ENCODE results near the gene PLSCR2.
"Not testable (repeated sequence)": the region's sequence is repeated elsewhere in the genome, so short reads cannot be mapped to it uniquely, and the experiment has no call there.

Gene PLSCR2

DNA sequence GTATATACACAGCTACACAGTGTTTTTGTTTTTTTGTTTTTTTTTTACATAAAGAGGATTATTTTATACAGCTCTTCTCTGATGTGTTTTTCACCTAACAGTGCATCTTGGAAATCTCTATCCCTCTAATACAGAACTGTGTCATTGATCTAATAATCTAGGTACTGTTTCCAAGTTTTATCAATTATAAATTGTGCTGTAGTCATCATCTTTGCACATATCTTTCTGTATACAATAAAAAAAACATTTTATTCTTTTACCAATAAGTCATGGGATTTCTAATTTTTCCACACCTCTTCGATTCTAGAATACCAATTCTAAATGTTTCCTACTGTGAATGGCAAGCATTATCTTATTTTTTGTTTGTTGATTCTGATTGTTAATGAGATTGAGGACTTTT is 1.7 kb upstream of the PLSCR2 start:
- Mint-ChIP-seq H3K27me3 (peaks cover 30% of the 10 kb centered on the region), H3K9me3 (no peaks in the 10 kb centered on the region), H3K27ac (ENCODE audit: low read depth) (no peak overlapping the region), H3K4me1 (no peaks in the 10 kb centered on the region), H3K4me3 (no peak overlapping the region), H3K36me3 (ENCODE audit: insufficient read depth) (peaks cover 1% of the 10 kb centered on the region)
- DNase-seq (ENCODE audit: low spot score in 2 of 2) = no peak
- ATAC-seq (replicated peaks; ENCODE audit: extremely low read depth, poor library complexity, severe bottlenecking) = no peak

GRCh38 chr3:146470425-146470990 is 1.1 kb upstream of the PLSCR2 start:
- Mint-ChIP-seq H3K9me3 (no peaks in the 10 kb centered on the region), H3K27me3 (peaks cover 25% of the 10 kb centered on the region), H3K4me3 (peak overlapping the region; percentile 81), H3K4me1 (no peaks in the 10 kb centered on the region), H3K36me3 (ENCODE audit: insufficient read depth) (peaks cover 1% of the 10 kb centered on the region), H3K27ac (ENCODE audit: low read depth) (no peak overlapping the region)
- DNase-seq (ENCODE audit: low spot score in 2 of 2) (no peak), ATAC-seq (replicated peaks; ENCODE audit: extremely low read depth, poor library complexity, severe bottlenecking) (no peak)

- DNase-seq (ENCODE audit: low spot score in 2 of 2) = no peak
- Mint-ChIP-seq H3K27ac (ENCODE audit: low read depth) (peak overlapping the region; percentile 69), H3K27me3 (peaks cover 7% of the 10 kb centered on the region), H3K4me1 (no peaks in the 10 kb centered on the region), H3K36me3 (ENCODE audit: insufficient read depth) (peaks cover 1% of the 10 kb centered on the region), H3K9me3 (no peaks in the 10 kb centered on the region), H3K4me3 (peak overlapping the region; percentile 81)
- no peak for ATAC-seq (replicated peaks; ENCODE audit: extremely low read depth, poor library complexity, severe bottlenecking)
These were observed 651 bp downstream of the PLSCR2 start for GRCh38 chr3:146468671-146469149.

- H3K9me3 Mint-ChIP-seq = no peaks in the 10 kb centered on the region
- H3K4me3 Mint-ChIP-seq = no peak overlapping the region
- DNase-seq (ENCODE audit: low spot score in 2 of 2) (no peak), ATAC-seq (replicated peaks; ENCODE audit: extremely low read depth, poor library complexity, severe bottlenecking) (no peak)
- no peaks in the 10 kb centered on the region for H3K4me1 Mint-ChIP-seq
- peaks cover 1% of the 10 kb centered on the region for H3K36me3 Mint-ChIP-seq (ENCODE audit: insufficient read depth)
- H3K27me3 Mint-ChIP-seq = peaks cover 2% of the 10 kb centered on the region
- H3K27ac Mint-ChIP-seq (ENCODE audit: low read depth) = peak overlapping the region; percentile 69
These were observed 1.1 kb downstream of the PLSCR2 start for GRCh38 chr3:146468234-146468633.

DNA sequence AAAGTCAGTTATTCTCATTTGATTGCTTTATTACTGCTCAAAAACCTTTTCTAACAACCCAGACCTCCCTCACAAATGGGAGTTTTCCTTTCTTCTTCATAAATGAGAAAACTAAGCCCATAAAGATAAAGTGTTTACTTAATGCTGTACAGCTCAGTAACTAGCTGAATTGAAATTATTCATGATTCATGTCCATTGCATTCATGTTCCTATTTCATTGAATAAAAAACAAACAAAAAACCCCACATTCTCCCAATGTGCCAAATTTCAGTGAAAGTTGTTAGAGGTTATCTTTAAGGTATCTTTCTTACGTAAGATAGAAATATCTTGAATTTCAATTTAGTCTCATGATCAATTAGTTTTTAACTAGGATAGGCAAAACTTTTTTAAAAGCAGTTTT is 2.8 kb downstream of the PLSCR2 start:
- Mint-ChIP-seq H3K27ac (ENCODE audit: low read depth) (no peak overlapping the region), H3K36me3 (ENCODE audit: insufficient read depth) (peaks cover 1% of the 10 kb centered on the region)
- ATAC-seq (replicated peaks; ENCODE audit: extremely low read depth, poor library complexity, severe bottlenecking) = no peak

GRCh38 chr3:146465693-146466465 is 3.5 kb downstream of the PLSCR2 start:
- no peaks in the 10 kb centered on the region for H3K4me1 Mint-ChIP-seq
- no peak for DNase-seq (ENCODE audit: low spot score in 2 of 2)
- no peaks in the 10 kb centered on the region for H3K9me3 Mint-ChIP-seq
- H3K27me3 Mint-ChIP-seq = no peaks in the 10 kb centered on the region
- no peak for ATAC-seq (replicated peaks; ENCODE audit: extremely low read depth, poor library complexity, severe bottlenecking)
- no peak overlapping the region for H3K27ac Mint-ChIP-seq (ENCODE audit: low read depth)
- no peak overlapping the region for H3K4me3 Mint-ChIP-seq
- H3K36me3 Mint-ChIP-seq (ENCODE audit: insufficient read depth) = peaks cover 1% of the 10 kb centered on the region

More for the DNA sequence above, 2.8 kb downstream of the PLSCR2 start:
- H3K4me3 Mint-ChIP-seq = no peak overlapping the region
- no peaks in the 10 kb centered on the region for H3K27me3 Mint-ChIP-seq
- no peaks in the 10 kb centered on the region for H3K9me3 Mint-ChIP-seq
- H3K4me1 Mint-ChIP-seq = no peaks in the 10 kb centered on the region
- no peak for DNase-seq (ENCODE audit: low spot score in 2 of 2)

DNA sequence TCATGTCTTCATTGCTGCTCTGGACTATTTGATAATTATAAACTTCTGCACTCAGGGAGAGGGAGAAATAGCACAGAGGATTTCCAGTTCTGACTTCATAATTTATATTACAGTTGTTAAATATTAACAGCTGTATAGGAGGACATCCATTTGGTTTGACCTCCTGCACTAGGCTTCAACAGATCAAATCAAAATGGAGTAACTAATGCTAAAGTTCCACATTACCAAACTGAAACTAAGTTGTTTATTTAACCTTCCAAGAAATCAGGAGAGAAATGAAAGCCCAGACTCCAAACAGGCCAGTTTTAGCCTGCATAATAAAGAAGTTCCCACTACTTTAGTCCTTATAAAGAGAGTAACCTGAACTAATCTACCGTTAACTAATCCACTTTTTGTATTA is 4.6 kb downstream of the PLSCR2 start:
- H3K36me3 Mint-ChIP-seq (ENCODE audit: insufficient read depth) = peaks cover 1% of the 10 kb centered on the region

DNA sequence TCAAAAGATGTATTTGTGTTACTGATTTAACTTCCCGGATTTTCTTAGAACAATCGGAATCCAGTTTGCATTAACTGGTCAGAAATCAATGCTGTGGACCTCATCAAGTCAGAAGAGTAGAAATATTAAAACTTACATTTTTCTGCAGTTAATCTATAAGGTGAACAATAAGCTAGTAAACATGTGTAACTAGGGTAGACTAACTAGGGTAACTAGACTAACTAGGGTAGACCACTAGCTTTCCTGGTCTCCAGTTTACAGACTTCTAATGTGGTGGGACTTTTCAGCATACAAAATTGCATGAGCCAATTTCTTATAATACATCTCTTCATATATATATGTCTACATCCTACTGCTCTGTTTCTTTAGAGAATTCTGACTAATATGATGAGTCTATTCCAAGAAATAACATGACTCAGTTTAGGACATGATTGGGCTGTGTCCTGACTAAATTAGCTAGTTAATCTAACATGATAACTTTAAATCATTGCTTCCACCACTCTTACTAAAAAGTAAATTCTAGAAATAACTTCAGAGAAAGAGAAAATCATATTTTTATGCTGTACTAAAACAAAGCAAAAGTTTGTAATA is 5.3 kb downstream of the PLSCR2 start:
- H3K36me3 Mint-ChIP-seq (ENCODE audit: insufficient read depth) = no peaks in the 10 kb centered on the region
- no peak for ATAC-seq (replicated peaks; ENCODE audit: extremely low read depth, poor library complexity, severe bottlenecking)
- H3K27me3 Mint-ChIP-seq = no peaks in the 10 kb centered on the region

More for the DNA sequence above, 4.6 kb downstream of the PLSCR2 start:
- peaks cover 9% of the 10 kb centered on the region for H3K4me1 Mint-ChIP-seq
- no peaks in the 10 kb centered on the region for H3K9me3 Mint-ChIP-seq
- DNase-seq (ENCODE audit: low spot score in 2 of 2) = no peak
- no peak overlapping the region for H3K4me3 Mint-ChIP-seq
- ATAC-seq (replicated peaks; ENCODE audit: extremely low read depth, poor library complexity, severe bottlenecking) = no peak
- H3K27me3 Mint-ChIP-seq = no peaks in the 10 kb centered on the region
- H3K27ac Mint-ChIP-seq (ENCODE audit: low read depth) = no peak overlapping the region

GRCh38 chr3:146454796-146455195 is 14.6 kb downstream of the PLSCR2 start:
- no peaks in the 10 kb centered on the region for H3K4me1 Mint-ChIP-seq
- no peaks in the 10 kb centered on the region for H3K9me3 Mint-ChIP-seq
- H3K27ac Mint-ChIP-seq (ENCODE audit: low read depth) = no peak overlapping the region
- no peak for ATAC-seq (replicated peaks; ENCODE audit: extremely low read depth, poor library complexity, severe bottlenecking)
- no peaks in the 10 kb centered on the region for H3K27me3 Mint-ChIP-seq
- H3K4me3 Mint-ChIP-seq = no peak overlapping the region
- no peaks in the 10 kb centered on the region for H3K36me3 Mint-ChIP-seq (ENCODE audit: insufficient read depth)
- no peak for DNase-seq (ENCODE audit: low spot score in 2 of 2)

More for the DNA sequence above, 5.3 kb downstream of the PLSCR2 start:
- no peak overlapping the region for H3K27ac Mint-ChIP-seq (ENCODE audit: low read depth)
- no peaks in the 10 kb centered on the region for H3K9me3 Mint-ChIP-seq
- H3K4me1 Mint-ChIP-seq = peaks cover 9% of the 10 kb centered on the region
- no peak overlapping the region for H3K4me3 Mint-ChIP-seq
- no peak for DNase-seq (ENCODE audit: low spot score in 2 of 2)

DNA sequence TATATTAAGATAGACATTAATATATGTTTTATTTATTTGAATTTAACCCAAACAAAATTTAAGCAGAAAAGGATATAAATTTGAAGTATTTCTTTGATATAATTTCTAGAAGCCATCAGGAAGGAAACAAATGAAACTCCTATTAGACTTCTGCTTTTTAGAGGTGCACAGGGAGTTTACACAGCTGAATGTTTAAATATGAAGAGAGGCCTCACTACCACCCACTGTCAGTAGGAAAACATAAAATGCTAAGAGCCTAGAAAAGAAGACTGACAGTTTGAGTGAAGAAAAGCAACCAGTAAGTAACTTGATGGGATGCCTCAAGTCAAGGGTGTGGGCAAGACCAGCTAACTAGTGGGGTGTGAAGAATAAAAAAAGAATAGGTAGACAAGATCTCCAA is 19.7 kb downstream of the PLSCR2 start:
- no peak overlapping the region for H3K27ac Mint-ChIP-seq (ENCODE audit: low read depth)
- H3K4me1 Mint-ChIP-seq = no peaks in the 10 kb centered on the region
- peaks cover 9% of the 10 kb centered on the region for H3K9me3 Mint-ChIP-seq
- no peak for DNase-seq (ENCODE audit: low spot score in 2 of 2)
- no peak overlapping the region for H3K4me3 Mint-ChIP-seq
- ATAC-seq (replicated peaks; ENCODE audit: extremely low read depth, poor library complexity, severe bottlenecking) = no peak
- peaks cover 28% of the 10 kb centered on the region for H3K27me3 Mint-ChIP-seq
- peaks cover 2% of the 10 kb centered on the region for H3K36me3 Mint-ChIP-seq (ENCODE audit: insufficient read depth)

DNA sequence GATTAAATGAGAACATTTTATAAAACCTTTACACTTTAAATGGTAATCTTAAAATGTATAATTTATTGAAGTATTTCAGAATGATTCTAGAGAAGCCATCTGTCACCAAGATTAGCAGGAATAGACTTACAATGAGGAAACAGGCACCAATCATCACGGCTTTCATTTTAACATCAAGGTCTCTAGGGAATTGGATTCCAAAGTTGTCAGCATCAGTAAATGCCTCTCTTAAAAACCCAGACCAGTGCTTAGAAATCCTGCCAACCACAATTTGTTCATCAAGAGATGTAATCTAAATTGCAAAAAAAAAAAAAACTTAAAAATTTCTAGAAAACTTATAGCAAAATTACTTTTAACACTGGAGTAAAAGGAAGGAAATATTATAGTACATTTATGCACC is 20.3 kb downstream of the PLSCR2 start:
- Mint-ChIP-seq H3K4me1 (no peaks in the 10 kb centered on the region), H3K27ac (ENCODE audit: low read depth) (no peak overlapping the region), H3K4me3 (no peak overlapping the region), H3K36me3 (ENCODE audit: insufficient read depth) (peaks cover 2% of the 10 kb centered on the region), H3K27me3 (peaks cover 34% of the 10 kb centered on the region), H3K9me3 (peaks cover 9% of the 10 kb centered on the region)
- ATAC-seq (replicated peaks; ENCODE audit: extremely low read depth, poor library complexity, severe bottlenecking) (no peak), DNase-seq (ENCODE audit: low spot score in 2 of 2) (no peak)

- no peaks in the 10 kb centered on the region for H3K4me1 Mint-ChIP-seq
- DNase-seq (ENCODE audit: low spot score in 2 of 2) (no peak), ATAC-seq (replicated peaks; ENCODE audit: extremely low read depth, poor library complexity, severe bottlenecking) (no peak)
- H3K27me3 Mint-ChIP-seq = peaks cover 42% of the 10 kb centered on the region
- no peak overlapping the region for H3K4me3 Mint-ChIP-seq
- no peak overlapping the region for H3K27ac Mint-ChIP-seq (ENCODE audit: low read depth)
- H3K36me3 Mint-ChIP-seq (ENCODE audit: insufficient read depth) = peaks cover 2% of the 10 kb centered on the region
- H3K9me3 Mint-ChIP-seq = peaks cover 9% of the 10 kb centered on the region
These were observed 23.3 kb downstream of the PLSCR2 start for GRCh38 chr3:146446026-146446425.

GRCh38 chr3:146440310-146440709 is 29.1 kb downstream of the PLSCR2 start:
- Mint-ChIP-seq H3K27me3 (peaks cover 31% of the 10 kb centered on the region), H3K9me3 (peaks cover 12% of the 10 kb centered on the region)
- H3K4me3 Mint-ChIP-seq; H3K36me3 Mint-ChIP-seq (ENCODE audit: insufficient read depth); H3K27ac Mint-ChIP-seq (ENCODE audit: low read depth); ATAC-seq (replicated peaks; ENCODE audit: extremely low read depth, poor library complexity, severe bottlenecking); H3K4me1 Mint-ChIP-seq; DNase-seq (ENCODE audit: low spot score in 2 of 2): not testable (repeated sequence)

Data from central memory CD8-positive, alpha-beta T cell (primary cell).